T-helper 2 cell (primary cell): ENCODE measurements around the gene GRB10.
"Not testable (repeated sequence)": the region's sequence is repeated elsewhere in the genome, so short reads cannot be mapped to it uniquely, and the experiment has no call there.

ENCODE experiments used
- DNase-seq, 5 experiments: peaks; one replicate each; pipeline versions ENCODE4 v3.0.0 to v3.0.0-alpha.2; 2012 to 2022

Gene GRB10

GRCh38 chr7:50567715-50568261, 214.9 kb downstream of the GRB10 start:
- no peak for DNase-seq

DNA sequence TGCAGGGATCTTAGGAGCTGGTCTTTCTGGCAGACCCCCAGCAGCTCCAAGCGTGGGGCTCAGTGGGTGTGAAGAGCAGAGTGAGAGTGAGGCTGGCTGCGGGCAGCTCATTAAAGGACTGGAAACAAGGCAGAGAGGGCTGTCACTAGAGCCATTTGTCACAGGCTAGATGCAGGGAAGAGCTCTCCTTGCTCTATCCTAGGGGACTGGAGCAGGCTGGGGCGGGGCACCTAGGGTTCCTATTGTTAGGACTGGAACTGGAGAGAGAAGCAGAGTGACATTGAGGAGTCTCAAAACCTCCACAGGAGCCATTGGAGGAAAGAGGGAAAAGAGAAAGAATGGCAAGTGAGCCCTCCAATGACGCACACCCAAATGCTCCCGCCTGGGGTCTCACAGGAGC, 216.7 kb downstream of the GRB10 start:
- no peak for DNase-seq

- no peak for DNase-seq
Measured at GRCh38 chr7:50565559-50565916, 217.2 kb downstream of the GRB10 start.

DNA sequence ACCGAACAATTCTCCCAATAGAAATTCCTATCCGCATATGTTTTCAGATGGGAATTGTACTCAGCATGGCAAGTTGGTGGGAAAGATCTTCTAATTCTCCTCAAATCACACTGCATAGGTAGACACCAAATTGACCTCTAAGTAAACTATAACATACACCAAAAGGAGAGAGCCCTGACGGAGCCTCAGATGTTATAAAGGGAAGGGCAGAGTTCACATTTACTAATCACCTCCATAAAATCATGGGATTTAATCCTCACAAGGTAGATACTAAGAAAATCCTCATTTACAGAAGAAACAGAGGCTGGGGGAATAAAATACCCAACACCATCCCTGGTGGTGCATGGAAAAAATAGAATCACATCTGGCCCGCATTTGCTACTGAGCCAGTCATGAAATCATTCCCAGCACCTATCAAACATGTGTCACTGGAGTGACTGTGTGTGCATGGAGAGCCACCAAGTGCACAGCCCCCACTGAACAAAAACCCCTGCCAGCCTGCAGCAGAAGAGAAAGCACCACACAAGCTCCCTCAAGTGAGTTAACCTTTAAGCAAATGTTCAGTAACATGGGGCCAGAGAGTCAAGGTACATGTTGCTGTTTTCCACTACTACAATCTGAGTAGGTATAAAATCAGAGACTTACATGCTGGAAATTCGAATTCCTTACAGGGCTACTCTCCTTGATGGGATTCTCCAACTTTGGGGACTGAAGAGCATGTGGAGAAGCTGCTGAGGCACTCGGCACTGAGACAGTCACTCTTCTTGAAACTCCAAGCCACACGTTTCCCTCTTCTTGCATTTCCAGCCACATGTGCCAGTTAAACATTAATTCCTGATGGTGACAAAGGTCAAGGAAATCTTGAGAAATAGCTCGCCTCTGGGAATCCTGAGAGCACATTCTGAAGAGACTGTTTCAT, 217.8 kb downstream of the GRB10 start, which contains the start of gene DDC:
DDC (minus strand) TSS at position 766 of the 919 bp plus-strand sequence. CDS start 21,320 bp downstream, outside the sequence.
- DNase-seq = no peak

DNA sequence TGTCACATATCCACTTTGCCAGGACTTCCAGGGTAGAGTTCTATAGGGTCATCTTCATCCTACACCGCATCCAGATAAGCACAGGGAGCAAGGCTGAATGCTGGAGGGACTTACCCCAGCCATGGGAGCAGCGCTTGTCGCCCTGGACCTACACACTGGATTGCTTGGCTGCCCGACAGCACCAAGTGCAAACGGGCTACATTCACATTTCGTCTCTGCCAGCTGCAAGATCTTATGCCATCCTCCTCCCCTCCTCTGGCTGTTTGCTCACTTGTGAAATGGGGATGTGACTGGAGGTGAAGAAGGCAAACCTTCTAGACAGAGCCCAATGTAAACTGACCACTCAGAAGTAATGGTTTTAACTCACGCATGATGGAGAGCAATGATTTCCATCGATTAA, 218.5 kb downstream of the GRB10 start:
- DNase-seq = no peak

DNA sequence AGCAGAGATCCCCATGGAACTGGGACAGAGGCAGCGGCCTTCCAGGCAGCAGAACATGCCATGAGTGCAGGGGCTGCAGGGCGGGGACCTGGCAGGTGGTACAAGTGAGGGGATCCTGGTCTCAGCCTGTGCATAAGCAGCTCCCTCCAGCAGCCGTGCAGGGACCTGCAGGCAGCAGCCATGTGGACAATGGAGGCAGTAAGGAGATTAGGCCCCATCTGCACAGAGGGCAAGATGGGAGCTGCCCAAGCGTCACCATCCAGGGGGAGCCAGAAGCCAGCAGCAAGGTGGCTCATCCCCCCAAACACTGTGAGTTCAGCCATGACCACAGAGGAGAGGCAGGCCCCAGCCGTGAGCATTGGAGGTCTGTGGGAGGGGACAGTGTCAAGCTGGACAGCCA, 220.6 kb downstream of the GRB10 start:
- DNase-seq = no peak

DNA sequence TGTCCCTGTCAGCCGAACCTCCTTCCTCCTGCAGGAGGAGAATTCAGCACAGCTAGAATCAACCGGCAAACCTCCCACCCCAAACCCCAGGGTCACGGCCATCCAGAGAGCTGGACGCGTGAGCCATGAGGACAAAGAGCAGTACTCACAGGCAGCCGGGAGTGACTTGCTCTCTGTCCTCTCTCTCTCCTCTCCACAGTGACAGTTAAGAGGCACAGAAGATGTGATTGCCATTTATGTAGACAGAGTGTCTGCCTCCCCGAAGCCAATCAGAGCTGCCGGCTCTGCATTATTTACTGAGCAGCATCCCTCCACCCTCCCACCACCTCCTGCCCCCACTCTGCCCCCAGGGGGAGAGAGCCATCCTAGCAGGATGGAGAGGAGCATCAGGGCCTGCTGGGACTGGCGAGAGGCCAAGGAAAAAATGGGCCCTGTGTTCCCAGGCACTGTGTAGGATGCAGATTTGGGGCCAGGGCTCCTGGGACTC, 221.8 kb downstream of the GRB10 start:
- DNase-seq = no peak

GRCh38 chr7:50559881-50560280, 222.8 kb downstream of the GRB10 start:
- no peak for DNase-seq

GRCh38 chr7:50558294-50559053, 224.2 kb downstream of the GRB10 start:
- no peak for DNase-seq

DNA sequence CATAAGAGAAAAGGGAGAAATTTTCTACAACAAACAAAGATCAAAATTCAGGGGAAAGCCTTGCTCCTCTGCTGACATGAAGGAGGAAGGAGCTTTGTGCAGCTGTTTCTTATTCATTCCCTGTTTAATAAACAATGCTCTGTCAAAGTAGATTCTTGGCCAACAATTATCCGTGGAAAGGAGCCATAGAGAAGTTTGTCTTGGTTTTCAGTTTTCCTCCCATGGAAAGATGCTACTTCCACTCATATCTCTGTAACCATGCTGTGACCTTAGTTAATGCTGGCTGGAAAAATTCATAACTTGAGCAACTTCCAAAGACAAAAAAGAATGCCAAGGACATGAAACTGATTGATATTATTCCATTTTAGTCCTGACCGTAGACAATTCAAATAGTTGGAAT, 225.6 kb downstream of the GRB10 start:
- DNase-seq = no peak

DNA sequence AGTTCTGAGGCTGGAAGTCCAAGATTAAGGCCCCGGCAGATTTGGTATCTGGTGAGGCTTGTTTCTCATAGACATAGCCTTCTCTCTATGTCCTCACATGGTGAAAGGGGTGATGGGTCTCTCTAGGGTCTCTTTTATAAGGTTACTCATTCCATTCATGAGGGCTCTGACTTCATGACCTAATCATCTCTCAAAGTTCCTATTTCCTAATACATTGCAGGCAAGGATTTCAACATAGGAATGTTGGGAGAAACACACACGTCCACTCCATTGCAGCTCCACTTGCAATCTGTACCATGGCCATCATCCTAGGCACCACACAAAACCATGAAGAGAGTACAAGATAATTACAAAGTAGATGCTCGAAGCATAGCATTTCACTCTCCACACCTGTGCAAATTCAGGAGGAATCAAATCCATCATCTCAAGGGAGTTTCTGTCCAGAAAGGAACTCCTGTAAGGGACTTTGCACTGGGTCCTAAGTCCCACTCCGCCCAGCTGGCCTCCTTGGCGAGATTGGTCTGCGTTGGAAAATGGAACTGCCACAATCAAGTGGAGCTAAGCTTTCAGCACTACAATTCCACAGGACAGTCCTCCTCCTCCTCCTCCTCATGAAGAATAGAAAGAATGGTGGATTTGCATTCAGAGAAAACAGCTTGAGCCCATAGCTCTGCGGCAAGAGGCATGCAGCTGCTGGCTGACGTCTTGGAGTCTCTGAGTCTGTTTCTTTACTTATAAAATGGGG, 226.3 kb downstream of the GRB10 start:
- DNase-seq = no peak

GRCh38 chr7:50555594-50556140, 227.0 kb downstream of the GRB10 start:
- no peak for DNase-seq

- no peak for DNase-seq
Measured at GRCh38 chr7:50554431-50555322, 228.0 kb downstream of the GRB10 start.

DNA sequence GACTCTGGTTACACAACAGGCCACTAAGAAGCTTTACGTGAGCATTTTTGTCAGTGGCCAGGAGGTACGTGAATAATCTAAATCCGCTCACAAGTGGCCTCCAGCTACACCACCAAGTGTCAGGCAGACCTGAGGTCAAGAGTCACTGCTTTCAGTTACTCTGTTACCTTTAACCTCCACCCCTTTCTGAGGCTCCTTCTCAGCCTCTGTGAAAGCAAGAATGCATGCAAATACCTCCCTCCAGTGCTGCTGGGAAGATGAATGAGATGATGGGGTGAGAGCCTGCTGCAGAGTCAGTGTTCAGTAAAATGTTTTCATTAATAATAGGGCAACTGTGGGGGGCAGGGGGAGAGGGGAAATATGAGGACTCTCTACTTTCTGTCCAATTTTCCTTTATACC, 228.7 kb downstream of the GRB10 start:
- DNase-seq = no peak

- peak in 1 of 5 experiments; percentile 45 for DNase-seq
Measured at GRCh38 chr7:50552921-50553320, 229.8 kb downstream of the GRB10 start.

GRCh38 chr7:50552139-50552538, 230.6 kb downstream of the GRB10 start:
- DNase-seq = no peak

GRCh38 chr7:50545613-50546012, 237.1 kb downstream of the GRB10 start:
- not testable (repeated sequence) for DNase-seq

DNA sequence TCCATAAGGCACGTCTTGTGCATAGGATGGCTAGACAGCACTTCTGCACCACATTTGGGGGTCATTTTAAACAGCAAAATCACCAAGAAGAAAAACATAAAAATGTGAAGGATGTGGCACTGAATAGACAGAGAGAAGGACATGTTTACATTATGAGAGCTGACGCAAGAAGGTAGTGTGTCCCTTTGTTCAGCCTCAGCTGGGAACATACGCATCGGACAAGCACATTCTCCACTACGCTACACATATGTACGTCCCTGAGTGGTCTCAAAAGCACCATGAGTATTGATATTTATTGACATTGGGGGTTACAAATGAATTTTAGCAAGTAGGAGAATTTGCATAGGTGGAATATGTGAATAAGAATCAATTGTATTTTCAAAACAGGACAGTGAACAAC, 237.7 kb downstream of the GRB10 start:
- DNase-seq = no peak

DNA sequence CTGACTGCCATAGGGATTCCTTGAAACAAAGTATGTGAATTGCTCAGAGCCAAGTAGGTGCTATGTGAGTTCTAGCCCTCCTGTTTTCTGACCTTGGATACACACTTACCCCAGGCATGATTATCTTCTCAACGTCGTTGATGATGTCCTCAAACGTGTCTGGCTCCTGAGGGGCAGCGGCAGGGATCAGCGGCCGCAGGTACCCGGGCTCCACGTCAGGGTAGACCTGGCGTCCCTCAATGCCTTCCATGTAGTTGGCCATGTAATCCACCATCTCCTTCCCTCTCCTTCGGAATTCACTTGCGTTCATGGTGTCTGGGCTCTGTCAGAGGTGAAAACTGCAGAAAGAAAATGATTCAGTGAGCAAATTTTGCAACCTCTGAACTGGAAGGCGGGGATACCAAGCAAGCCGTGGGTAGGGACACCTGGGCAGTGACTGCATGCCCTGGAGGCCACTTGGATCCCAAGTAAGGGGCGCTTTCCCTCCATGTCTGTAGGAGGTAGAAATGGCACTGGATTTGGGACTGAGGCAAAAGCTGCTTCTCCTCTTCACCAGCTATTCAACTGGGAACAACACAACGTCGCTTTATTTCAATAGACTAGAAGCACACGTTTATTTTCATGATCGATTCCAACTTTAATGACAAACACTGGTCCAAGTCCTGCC, 238.8 kb downstream of the GRB10 start:
- no peak for DNase-seq

- no peak for DNase-seq
Measured at GRCh38 chr7:50542132-50542531, 240.6 kb downstream of the GRB10 start.
